Subcutaneous adipose tissue (tissue), 4 donors: ENCODE measurements around the gene CCL4. TPM values are rescaled to one million over a fixed set of nuclear protein-coding genes. Genes with fewer than 3 reads are reported as not detected.

ENCODE experiments used
- CTCF ChIP-seq: fragments of 450-650 bp; IDR thresholded peaks from one replicate; pipeline ENCODE4 v1.5.1; 2016; ENCODE audit warnings: low read depth, mild to moderate bottlenecking, control low read depth, antibody characterized with exemption, moderate library complexity
- total RNA-seq, 4 donors: library from RNA; depleted of rRNA; stranded (reverse); fragments of >200 nt; gene quantifications; one replicate each; pipeline ENCODE4 v1.1.0, GENCODE V29; 2016

Gene CCL4
- total RNA-seq, 4 donors from 2014 or later = 2.2 to 4.2 (median 3.1) TPM; not detected in 1

GRCh38 chr17:36066365-36066985, 37.2 kb upstream of the CCL4 start:
- TF ChIP-seq CTCF = no peak

DNA sequence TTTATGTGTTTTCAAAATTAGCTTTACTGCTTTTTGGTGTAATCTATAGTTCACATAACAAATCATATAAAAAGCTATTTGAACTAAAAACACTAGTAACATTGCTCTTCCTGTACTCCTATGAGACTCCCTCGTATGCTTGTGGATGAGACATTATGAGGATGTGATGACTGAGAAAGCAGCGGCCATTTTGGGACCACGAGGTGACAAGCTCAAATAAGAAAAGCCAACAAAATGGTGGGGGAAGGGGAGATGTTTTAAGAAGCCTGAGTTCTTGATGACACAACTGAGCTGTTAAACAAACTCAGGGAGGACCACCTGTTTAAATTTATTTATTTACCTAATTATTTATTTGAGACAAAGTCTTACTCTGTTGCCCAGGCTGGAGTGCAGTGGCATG, 35.1 kb upstream of the CCL4 start:
- TF ChIP-seq CTCF = no peak

GRCh38 chr17:36069136-36069535, 34.5 kb upstream of the CCL4 start:
- no peak for TF ChIP-seq CTCF

DNA sequence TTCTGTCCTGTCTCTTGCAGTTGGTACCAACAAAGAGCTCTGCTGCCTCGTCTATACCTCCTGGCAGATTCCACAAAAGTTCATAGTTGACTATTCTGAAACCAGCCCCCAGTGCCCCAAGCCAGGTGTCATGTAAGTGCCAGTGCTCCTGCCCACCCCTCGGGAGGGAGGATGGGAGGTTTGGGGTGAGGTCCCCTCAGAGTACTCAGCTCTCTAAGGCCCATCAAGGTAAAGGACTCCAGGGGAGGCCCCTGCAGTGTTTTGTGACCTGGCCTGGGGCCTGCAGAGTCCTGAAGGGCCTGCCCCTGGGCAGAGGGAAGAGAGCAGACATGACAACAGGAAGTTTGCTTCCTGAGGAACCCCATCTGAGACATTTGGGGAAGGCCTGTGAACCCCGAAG, 33.2 kb upstream of the CCL4 start:
- TF ChIP-seq CTCF = no peak

- no peak for TF ChIP-seq CTCF
Measured at GRCh38 chr17:36071751-36072150, 31.9 kb upstream of the CCL4 start.

GRCh38 chr17:36072431-36073121, 31.1 kb upstream of the CCL4 start:
- no peak for TF ChIP-seq CTCF

GRCh38 chr17:36074365-36074764, 29.3 kb upstream of the CCL4 start:
- no peak for TF ChIP-seq CTCF
